ENCODE data around the gene CTNNA1. TPM values are rescaled to one million over a fixed set of nuclear protein-coding genes. Genes with fewer than 3 reads are reported as not detected.
"Not testable (repeated sequence)": the region's sequence is repeated elsewhere in the genome, so short reads cannot be mapped to it uniquely, and the experiment has no call there.

The CTNNA1 gene
- total and polyA plus RNA-seq, 2 donors (not counting 3 experiments of a cell fraction or from before 2014, with no cell fraction given): 156 to 394 TPM

DNA sequence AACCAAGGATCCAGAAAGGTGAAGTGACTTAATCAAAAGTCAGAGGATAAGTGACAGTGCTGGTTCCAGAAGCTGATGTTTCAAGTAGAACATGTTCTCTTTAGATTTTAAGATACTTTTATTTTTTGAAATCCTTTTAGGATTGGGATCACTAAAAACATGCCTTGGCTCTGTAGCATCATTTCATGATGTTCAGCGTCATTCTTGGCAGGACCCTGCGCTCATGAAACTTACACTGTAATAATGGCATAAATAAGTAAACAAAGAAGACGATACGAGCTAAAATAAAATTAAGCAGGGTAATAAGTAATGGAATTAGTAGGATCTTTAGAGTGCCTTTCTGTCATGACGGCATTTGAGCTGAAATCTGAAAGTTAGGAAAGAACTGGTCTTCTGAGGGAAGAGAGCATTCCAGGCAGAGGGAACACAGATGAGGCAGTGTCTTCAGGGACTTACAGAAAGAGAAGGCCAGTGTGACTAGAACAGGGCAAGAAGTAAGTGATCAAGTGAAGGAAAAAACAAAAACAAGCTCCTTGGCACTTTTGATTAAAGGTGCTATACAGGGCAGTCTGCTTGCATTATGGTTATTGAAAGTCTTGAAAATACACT is 19.9 kb downstream of the CTNNA1 start:
- Histone ChIP-seq H3K4me1 (ENCODE audit: control insufficient read depth, extremely low read depth, insufficient read depth, low read length) (no peaks in the 10 kb centered on the region), H3K79me2 (ENCODE audit: control insufficient read depth, insufficient read depth, low read length) (peaks cover 83% of the 10 kb centered on the region), H3K4me3 (replicated peaks in 1 of 3; ENCODE audit: insufficient read depth in 1 of 3, low read depth in 1 of 3, low read length in 3 of 3) (no peak overlapping the region), H3K36me3 (ENCODE audit: control insufficient read depth in 2 of 2, extremely low read depth in 1 of 2, insufficient read depth in 2 of 2, low read length in 2 of 2) (peaks cover 0 to under 1% of the 10 kb centered on the region in 2 experiments), H3K27ac (ENCODE audit: insufficient read depth, low read depth, low read length) (no peak overlapping the region), H3K9ac (replicated peaks; ENCODE audit: extremely low read depth, insufficient read depth, low read length) (no peak overlapping the region), H3K9me3 (replicated peaks; ENCODE audit: control insufficient read depth, insufficient read depth, low read length) (no peaks in the 10 kb centered on the region), H3K4me2 (ENCODE audit: insufficient read depth, low read length) (no peak overlapping the region), H4K20me1 (replicated peaks; ENCODE audit: control insufficient read depth, extremely low read depth, insufficient read depth, low read length) (peaks cover 26% of the 10 kb centered on the region), H3K27me3 (ENCODE audit: control insufficient read depth in 2 of 2, insufficient read depth in 2 of 2, low read length in 2 of 2) (no peaks in the 10 kb centered on the region), H3K9me1 (replicated peaks; ENCODE audit: control insufficient read depth, extremely low read depth, insufficient read depth, low read length) (no peaks in the 10 kb centered on the region), H2AFZ (ENCODE audit: low read depth, low read length) (no peak overlapping the region)
- no peak for TF ChIP-seq POLR2AphosphoS5 (IDR thresholded peaks at IDR 0.05; ENCODE audit: insufficient read depth, low read depth, low read length)
- no peak for TF ChIP-seq JUN (IDR thresholded peaks at IDR 0.05; ENCODE audit: borderline replicate concordance, insufficient read depth, insufficient read length, low read depth)
- no peak for TF ChIP-seq FOS (IDR thresholded peaks at IDR 0.05; ENCODE audit: borderline replicate concordance, insufficient read depth, low read length)
- BruUV-seq (replicated peaks): no TSS peak
- DNase-seq (ENCODE audit: low read depth, low spot score): no peak
- dilution Hi-C loops (cut with MboI; ENCODE audit: extremely low pct_ligation_motif_present, low sequenced_read_pairs) (no loop called here), intact Hi-C loops (cut with micrococcal nuclease) (no loop called here)
- no peak for FAIRE-seq
- ChIA-PET POLR2A (no interaction called here), CTCF (interaction anchor here (1.2 to 2.8 kb wide), 3 partner anchors 11 to 194 kb away, joined by 5 to 18 read pairs (median 5); no protein-coding TSS in a partner anchor)

- POLR2A ChIA-PET; DNase-seq (ENCODE audit: low read depth, low spot score); BruUV-seq (replicated peaks); H3K9ac ChIP-seq (replicated peaks; ENCODE audit: extremely low read depth, insufficient read depth, low read length); FAIRE-seq; H2AFZ ChIP-seq (ENCODE audit: low read depth, low read length); H3K4me2 ChIP-seq (ENCODE audit: insufficient read depth, low read length); intact Hi-C loops (cut with micrococcal nuclease); H3K27me3 ChIP-seq (ENCODE audit: control insufficient read depth in 2 of 2, insufficient read depth in 2 of 2, low read length in 2 of 2); dilution Hi-C loops (cut with MboI; ENCODE audit: extremely low pct_ligation_motif_present, low sequenced_read_pairs); H3K36me3 ChIP-seq (ENCODE audit: control insufficient read depth in 2 of 2, extremely low read depth in 1 of 2, insufficient read depth in 2 of 2, low read length in 2 of 2); H3K4me1 ChIP-seq (ENCODE audit: control insufficient read depth, extremely low read depth, insufficient read depth, low read length); H3K9me3 ChIP-seq (replicated peaks; ENCODE audit: control insufficient read depth, insufficient read depth, low read length); H3K9me1 ChIP-seq (replicated peaks; ENCODE audit: control insufficient read depth, extremely low read depth, insufficient read depth, low read length); H3K27ac ChIP-seq (ENCODE audit: insufficient read depth, low read depth, low read length); H3K4me3 ChIP-seq (replicated peaks in 1 of 3; ENCODE audit: insufficient read depth in 1 of 3, low read depth in 1 of 3, low read length in 3 of 3): not testable (repeated sequence)
- CTCF ChIA-PET: interaction anchor here (1.2 to 2.8 kb wide), 2 partner anchors 16 to 194 kb away, joined by 5 to 18 read pairs; no protein-coding TSS in a partner anchor
- peaks cover 83% of the 10 kb centered on the region for H3K79me2 ChIP-seq (ENCODE audit: control insufficient read depth, insufficient read depth, low read length)
- peaks cover 27% of the 10 kb centered on the region for H4K20me1 ChIP-seq (replicated peaks; ENCODE audit: control insufficient read depth, extremely low read depth, insufficient read depth, low read length)
These were observed 20.4 kb downstream of the CTNNA1 start for GRCh38 chr5:138773624-138774023.

All from endothelial cell of umbilical vein (primary cell).